ENCODE results near the gene ZDHHC24.

ZDHHC24 gene

DNA sequence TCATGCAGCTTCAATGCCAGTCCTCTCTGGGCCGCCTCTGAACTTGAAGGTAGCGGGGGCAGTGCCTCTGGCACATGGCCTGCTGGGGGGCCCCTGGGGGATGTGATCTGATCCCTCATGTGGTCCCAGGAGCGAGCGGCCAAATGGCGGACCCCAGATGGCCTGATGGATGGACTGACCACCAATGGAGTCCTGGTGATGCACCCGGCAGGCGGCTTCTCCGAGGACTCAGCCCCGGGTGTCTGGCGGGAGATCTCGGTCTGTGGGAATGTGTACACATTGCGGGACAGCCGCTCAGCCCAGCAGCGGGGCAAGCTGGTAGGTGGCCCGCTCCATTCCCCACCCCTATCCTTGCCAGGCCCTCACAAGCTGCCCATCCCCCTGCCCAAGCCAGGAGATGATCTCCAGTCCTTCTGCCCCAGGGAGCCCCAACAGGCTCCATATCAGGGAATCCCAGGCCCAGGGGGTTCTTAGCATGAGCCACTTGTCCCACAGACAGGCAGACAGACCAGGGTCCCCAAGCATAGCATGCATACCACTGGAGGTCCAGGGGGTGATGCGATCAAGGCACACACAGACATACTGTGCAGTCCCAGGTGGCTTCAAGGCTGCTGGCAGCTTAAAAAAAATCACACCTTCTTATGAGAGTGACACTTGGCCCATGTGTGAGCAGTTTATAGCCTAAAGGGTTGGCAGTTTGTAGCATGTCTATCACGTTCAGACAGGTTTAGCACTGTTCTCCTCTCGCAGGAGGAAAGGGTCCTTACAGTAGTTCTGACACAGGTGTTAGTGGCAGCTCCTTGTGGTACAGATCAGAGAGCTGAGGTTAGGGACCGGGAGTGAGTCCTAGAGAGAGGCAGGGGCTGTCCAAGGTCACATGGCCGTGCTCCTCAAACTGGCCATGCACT is 72.0 kb downstream of the ZDHHC24 start:
- no peak for DNase-seq (ENCODE audit: low spot score)

DNA sequence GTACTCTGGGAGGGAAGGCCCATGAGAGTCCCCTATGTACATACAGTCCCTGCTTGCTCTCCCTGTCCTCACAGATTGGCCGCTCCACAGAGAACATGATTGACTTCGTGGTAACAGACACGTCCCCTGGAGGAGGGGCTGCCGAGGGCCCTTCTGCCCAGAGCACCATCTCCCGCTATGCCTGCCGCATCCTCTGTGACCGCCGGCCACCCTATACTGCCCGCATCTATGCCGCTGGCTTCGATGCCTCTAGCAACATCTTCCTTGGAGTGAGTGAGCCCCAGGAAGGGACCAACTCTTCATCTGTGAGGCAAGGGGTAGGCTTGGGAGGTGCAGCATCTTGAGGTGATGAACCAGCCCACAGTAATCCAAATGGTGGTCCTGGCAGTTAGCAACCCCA is 72.7 kb downstream of the ZDHHC24 start:
- DNase-seq (ENCODE audit: low spot score) = no peak

DNA sequence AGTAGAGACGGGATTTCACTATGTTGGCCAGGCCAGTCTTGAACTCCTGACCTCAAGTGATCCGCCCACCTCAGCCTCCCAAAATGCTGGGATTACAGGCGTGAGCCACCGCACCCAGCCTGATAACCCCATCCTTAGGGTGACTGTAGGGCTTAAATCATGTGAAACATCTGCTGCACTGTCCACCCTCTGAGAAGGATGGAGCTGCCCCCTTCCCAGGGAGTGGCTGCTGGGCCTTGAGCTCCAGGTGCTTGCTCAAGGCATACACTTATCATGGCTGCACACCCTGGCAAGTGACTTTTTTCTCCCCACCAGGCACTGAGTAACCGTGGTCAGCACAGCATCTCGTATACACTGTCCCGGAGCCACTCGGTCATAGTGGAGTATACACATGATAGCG is 73.8 kb downstream of the ZDHHC24 start:
- no peak for DNase-seq (ENCODE audit: low spot score)

GRCh38 chr11:66471142-66471541 is 74.7 kb downstream of the ZDHHC24 start:
- DNase-seq (ENCODE audit: low spot score) = no peak
